Upper lobe of right lung (tissue), 1 donor: ENCODE data around the gene FAM78B. TPM values are rescaled to one million over a fixed set of nuclear protein-coding genes. Genes with fewer than 3 reads are reported as not detected.

ENCODE experiments used
- ATAC-seq: fragments of 200-7000 bp; cut with Tn5 transposase; one replicate; pipeline ENCODE4 v1.9.1; 2020; ENCODE audit warnings: mild to moderate bottlenecking, moderate library complexity
- DNase-seq: peaks from one replicate; pipeline ENCODE4 v3.0.0-alpha.2; 2020
- H3K27ac ChIP-seq: fragments of 200-600 bp; one replicate; pipeline ENCODE4 v1.8.0; 2022
- H3K27me3 ChIP-seq: fragments of 200-600 bp; one replicate; pipeline ENCODE4 v1.8.0; 2022; ENCODE audit warnings: mild to moderate bottlenecking
- H3K36me3 ChIP-seq: fragments of 200-600 bp; one replicate; pipeline ENCODE4 v1.8.0; 2022
- H3K4me1 ChIP-seq: fragments of 200-600 bp; one replicate; pipeline ENCODE4 v1.8.0; 2022
- H3K4me3 ChIP-seq: fragments of 200-600 bp; one replicate; pipeline ENCODE4 v1.8.0; 2022; ENCODE audit warnings: mild to moderate bottlenecking
- H3K9me3 ChIP-seq: fragments of 200-600 bp; one replicate; pipeline ENCODE4 v1.8.0; 2022
- CTCF ChIP-seq: fragments of 200-600 bp; IDR thresholded peaks from one replicate; pipeline ENCODE4 v1.8.0; 2022; ENCODE audit warnings: antibody characterized with exemption
- intact Hi-C: fragments of 100-400 bp; cut with DNase I; formaldehyde crosslinking; loops from one replicate; pipeline ENCODE4 v1.11.0; 2022
- total RNA-seq: library from RNA; stranded (reverse); fragmentation: NEBNext Ultra II Directional; extraction: Animal tissue kit (Norgen Biotek cat#: 25700); gene quantifications from one replicate; pipeline ENCODE4 v1.2.1, GENCODE V29; 2021
- donor health status: DM: no; HTN: yes; CAD: no; lungs with severe emphysema.

The FAM78B gene
- total RNA-seq, 1 donor from 2014 or later, result 1.2 TPM

- no peak for ATAC-seq
- Histone ChIP-seq H3K4me1 (no peaks in the 10 kb centered on the region), H3K9me3 (no peaks in the 10 kb centered on the region), H3K36me3 (no peaks in the 10 kb centered on the region), H3K27ac (no peak overlapping the region), H3K4me3 (no peak overlapping the region), H3K27me3 (no peaks in the 10 kb centered on the region)
- DNase-seq, result no peak
- intact Hi-C loops, result no loop called here
- TF ChIP-seq CTCF, result no peak
Observed at GRCh38 chr1:166036092-166036491, 130.7 kb downstream of the FAM78B start.

- no peak for DNase-seq
- intact Hi-C loops, result no loop called here
Observed at GRCh38 chr1:166032572-166033371, 134.0 kb downstream of the FAM78B start.

DNA sequence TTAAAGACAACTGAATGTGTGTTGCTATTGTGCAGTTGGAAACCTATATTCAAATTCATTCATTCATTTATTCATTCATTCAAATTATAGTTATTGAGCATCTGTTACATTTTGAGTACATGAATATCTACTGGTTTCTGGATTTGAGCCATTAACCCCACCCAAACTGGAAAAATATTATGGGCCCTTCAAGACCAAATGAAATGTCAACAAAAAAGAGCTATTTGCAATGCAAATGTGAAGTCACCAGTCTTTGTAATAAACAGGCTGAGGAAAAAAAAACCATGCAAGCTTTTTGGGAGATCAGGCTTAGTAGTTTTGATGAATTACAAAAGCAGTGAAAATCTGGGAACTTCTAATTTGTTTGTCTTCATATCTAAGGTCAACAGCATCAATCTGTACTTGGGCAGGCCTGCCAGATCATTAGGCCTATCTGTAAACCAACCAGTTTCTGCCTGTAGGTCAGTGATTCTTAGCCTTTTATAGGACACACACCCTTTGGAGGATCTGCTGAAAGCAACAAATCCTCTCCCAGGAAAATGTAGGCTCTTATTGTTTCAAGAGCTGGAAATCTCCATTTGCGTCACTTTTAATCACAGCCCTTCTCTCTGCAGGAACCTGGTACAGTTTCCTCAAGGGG, 134.7 kb downstream of the FAM78B start:
- no peak overlapping the region for H3K27ac ChIP-seq
- no peaks in the 10 kb centered on the region for H3K9me3 ChIP-seq
- TF ChIP-seq CTCF, result no peak
- ATAC-seq (no peak), DNase-seq (no peak)
- intact Hi-C loops, result no loop called here
- no peaks in the 10 kb centered on the region for H3K4me1 ChIP-seq
- H3K4me3 ChIP-seq, result no peak overlapping the region
- no peaks in the 10 kb centered on the region for H3K36me3 ChIP-seq
- no peaks in the 10 kb centered on the region for H3K27me3 ChIP-seq

More at GRCh38 chr1:166032572-166033371, 134.0 kb downstream of the FAM78B start:
- Histone ChIP-seq H3K4me3 (no peak overlapping the region), H3K4me1 (no peaks in the 10 kb centered on the region), H3K36me3 (no peaks in the 10 kb centered on the region), H3K27me3 (no peaks in the 10 kb centered on the region), H3K9me3 (no peaks in the 10 kb centered on the region), H3K27ac (no peak overlapping the region)
- TF ChIP-seq CTCF, result no peak
- no peak for ATAC-seq

DNA sequence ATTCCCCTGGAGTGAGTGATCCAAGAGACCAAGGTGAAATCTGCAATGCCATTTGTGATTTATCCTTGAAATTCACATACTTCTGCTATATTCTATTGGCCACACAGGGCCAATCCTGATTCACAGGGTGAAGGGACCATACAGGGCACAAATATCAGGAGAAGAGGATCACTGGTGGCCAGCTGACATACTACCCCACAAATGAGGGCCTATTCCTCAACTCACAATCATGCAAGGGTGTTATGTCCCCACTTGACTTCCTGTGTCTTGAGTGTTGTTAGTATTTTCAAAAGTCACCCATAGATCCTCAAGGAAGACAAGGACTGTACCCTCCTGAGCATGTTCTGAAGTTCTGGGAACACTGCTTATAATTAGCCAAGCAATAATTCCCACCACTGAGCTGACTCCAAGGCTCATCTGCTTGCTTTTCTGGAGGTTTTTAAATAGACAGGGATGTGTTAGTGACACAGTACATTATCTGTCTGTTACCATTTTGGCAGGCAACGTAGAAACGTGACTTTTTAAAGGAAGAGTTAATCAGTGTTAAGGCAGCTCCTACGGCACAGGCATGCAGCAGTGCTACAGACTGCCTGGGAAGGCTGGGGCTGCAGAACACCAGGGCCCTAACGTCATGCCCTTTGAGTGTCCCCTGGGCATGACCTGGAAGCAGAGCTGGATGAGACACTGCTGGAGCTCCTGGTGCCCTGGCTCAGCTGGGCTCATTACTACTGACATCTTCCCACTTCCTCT, 137.4 kb downstream of the FAM78B start:
- no peak for ATAC-seq

DNA sequence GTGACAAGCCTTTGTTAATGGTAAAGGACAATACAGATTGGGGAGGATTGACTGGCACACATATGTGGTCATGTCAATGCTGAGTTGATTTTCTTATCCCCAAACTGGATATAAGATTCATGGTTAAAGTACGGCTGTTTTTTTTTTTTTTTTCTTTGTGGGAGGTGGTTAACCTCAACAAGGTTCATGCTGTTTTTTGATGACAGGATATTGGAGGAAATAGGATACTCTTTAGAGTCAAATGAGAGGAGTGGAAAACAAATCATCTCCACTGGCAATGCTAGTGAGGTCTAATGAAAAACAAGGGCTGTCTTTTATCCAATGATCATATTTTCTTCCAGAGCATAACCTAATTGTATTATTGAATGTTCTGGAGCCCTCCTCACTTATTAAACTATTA, 140.2 kb downstream of the FAM78B start:
- H3K27ac ChIP-seq, result no peak overlapping the region
- TF ChIP-seq CTCF, result no peak
- H3K36me3 ChIP-seq, result no peaks in the 10 kb centered on the region
- H3K4me1 ChIP-seq, result no peaks in the 10 kb centered on the region
- H3K9me3 ChIP-seq, result no peaks in the 10 kb centered on the region
- DNase-seq (no peak), ATAC-seq (no peak)
- intact Hi-C loops, result no loop called here
- H3K4me3 ChIP-seq, result no peak overlapping the region
- no peaks in the 10 kb centered on the region for H3K27me3 ChIP-seq

More for the DNA sequence above, 137.4 kb downstream of the FAM78B start:
- Histone ChIP-seq H3K27me3 (no peaks in the 10 kb centered on the region), H3K27ac (no peak overlapping the region), H3K36me3 (no peaks in the 10 kb centered on the region), H3K4me1 (no peaks in the 10 kb centered on the region), H3K9me3 (no peaks in the 10 kb centered on the region), H3K4me3 (no peak overlapping the region)
- intact Hi-C loops, result no loop called here
- TF ChIP-seq CTCF, result no peak
- DNase-seq, result no peak
